Naive thymus-derived CD4-positive, alpha-beta T cell (primary cell): Measurements from ENCODE around the gene ALDH5A1. TPM values are rescaled to one million over a fixed set of nuclear protein-coding genes. Genes with fewer than 3 reads are reported as not detected.
A peak's percentile ranks its signal among the peaks of the same experiment; 100 is the strongest.

Experiments used
- ATAC-seq: fragments of 150-1000 bp; cut with Tn5 transposase; 2 replicates; pipeline ENCODE4 v1.10.0; 2021; ENCODE audit warnings: mild to moderate bottlenecking, moderate library complexity
- CTCF ChIA-PET: fragments of 350-600 bp; sonication (Branson Sonifier 250); formaldehyde crosslinking; loops from one replicate; lab custom pipeline; 2021; ENCODE audit warnings: antibody characterized with exemption; lab: Charles Lee
- POLR2A ChIA-PET: fragments of 350-600 bp; sonication (Branson Sonifier 250); formaldehyde crosslinking; loops from one replicate; lab custom pipeline; 2021; ENCODE audit warnings: antibody characterized with exemption, inconsistent platforms; lab: Charles Lee
- DNase-seq, 9 donors: peaks; one replicate each; pipeline versions ENCODE4 v3.0.0 to v3.0.0-alpha.2; 2020 to 2022; ENCODE audit warnings: mixed read lengths in 1 of 9
- H3K27ac ChIP-seq: one replicate; pipeline ENCODE4 v1.7.0; 2013; ENCODE audit warnings: mild to moderate bottlenecking, low read depth, low read length, moderate library complexity
- H3K27me3 ChIP-seq, 2 donors: one replicate each; pipeline ENCODE4 v1.7.0; 2013; ENCODE audit warnings: low read length in 2 of 2, mild to moderate bottlenecking in 2 of 2, moderate library complexity in 2 of 2; ENCODE audit not compliant: control insufficient read depth in 2 of 2, insufficient read depth in 2 of 2
- H3K36me3 ChIP-seq, 3 experiments: 1 replicate in 2 of 3; 2 replicates in 1 of 3; pipeline ENCODE4 v1.7.0; 2013; ENCODE audit warnings: low read length in 3 of 3, mild to moderate bottlenecking in 3 of 3, moderate library complexity in 1 of 3; ENCODE audit not compliant: insufficient read depth in 3 of 3, control insufficient read depth in 2 of 3
- H3K4me1 ChIP-seq, 2 donors: one replicate each; pipeline ENCODE4 v1.7.0; 2013; ENCODE audit warnings: low read length in 2 of 2, mild to moderate bottlenecking in 2 of 2, moderate library complexity in 1 of 2; ENCODE audit not compliant: control insufficient read depth in 2 of 2, insufficient read depth in 2 of 2
- H3K4me3 ChIP-seq: 2 replicates; pipeline ENCODE4 v1.7.0; 2013; ENCODE audit warnings: mild to moderate bottlenecking, low read length
- H3K9me3 ChIP-seq, 3 experiments: 1 replicate in 2 of 3; 2 replicates in 1 of 3; pipeline ENCODE4 v1.7.0; 2013; ENCODE audit warnings: low read length in 3 of 3; ENCODE audit not compliant: control insufficient read depth in 2 of 3
- H3K27ac Mint-ChIP-seq, 9 donors: one replicate each; pipeline ENCODE4 v1.8.0; 2020 to 2022; ENCODE audit warnings: mixed read lengths in 9 of 9, mild to moderate bottlenecking in 8 of 9, moderate library complexity in 5 of 9, inconsistent platforms in 2 of 9
- H3K27me3 Mint-ChIP-seq, 5 donors: one replicate each; pipeline ENCODE4 v1.8.0; 2021 to 2022; ENCODE audit warnings: mixed read lengths in 5 of 5, mild to moderate bottlenecking in 1 of 5
- H3K36me3 Mint-ChIP-seq, 5 donors: one replicate each; pipeline ENCODE4 v1.8.0; 2020 to 2022; ENCODE audit warnings: mixed read lengths in 5 of 5, mild to moderate bottlenecking in 3 of 5, inconsistent platforms in 1 of 5
- H3K4me1 Mint-ChIP-seq, 7 donors: one replicate each; pipeline ENCODE4 v1.8.0; 2020 to 2022; ENCODE audit warnings: mixed read lengths in 7 of 7, mild to moderate bottlenecking in 3 of 7, inconsistent platforms in 1 of 7
- H3K4me3 Mint-ChIP-seq, 10 donors: one replicate each; pipeline ENCODE4 v1.8.0; 2020 to 2022; ENCODE audit warnings: mild to moderate bottlenecking in 10 of 10, mixed read lengths in 10 of 10, moderate library complexity in 6 of 10, inconsistent platforms in 2 of 10
- H3K9me3 Mint-ChIP-seq, 11 donors: one replicate each; pipeline ENCODE4 v1.8.0; 2020 to 2022; ENCODE audit warnings: mixed read lengths in 11 of 11, mild to moderate bottlenecking in 4 of 11, inconsistent platforms in 1 of 11, moderate library complexity in 1 of 11
- intact Hi-C, 2 donors: fragments of 100-400 bp; cut with micrococcal nuclease; formaldehyde crosslinking; loops; one replicate each; pipeline ENCODE4 v1.15.1; 2023
- polyA plus RNA-seq, 2 donors: library from polyadenylated mRNA; unstranded; fragments of 300-500 nt; fragmentation: Illumina TruSeq; gene quantifications; one replicate each; pipeline ENCODE4 v1.2.3, GENCODE V29; 2021
- total RNA-seq, 6 experiments: library from RNA in 5 of 6; stranded (reverse) in 5 of 6; gene quantifications; 1 replicate in 5 of 6; 2 replicates in 1 of 6; pipeline ENCODE4 v1.2.3 and lab custom pipeline; 2021 to 2026

The ALDH5A1 gene
- total and polyA plus RNA-seq, 7 experiments from 2014 or later = 5.7 to 20.6 (median 12.3) TPM

DNA sequence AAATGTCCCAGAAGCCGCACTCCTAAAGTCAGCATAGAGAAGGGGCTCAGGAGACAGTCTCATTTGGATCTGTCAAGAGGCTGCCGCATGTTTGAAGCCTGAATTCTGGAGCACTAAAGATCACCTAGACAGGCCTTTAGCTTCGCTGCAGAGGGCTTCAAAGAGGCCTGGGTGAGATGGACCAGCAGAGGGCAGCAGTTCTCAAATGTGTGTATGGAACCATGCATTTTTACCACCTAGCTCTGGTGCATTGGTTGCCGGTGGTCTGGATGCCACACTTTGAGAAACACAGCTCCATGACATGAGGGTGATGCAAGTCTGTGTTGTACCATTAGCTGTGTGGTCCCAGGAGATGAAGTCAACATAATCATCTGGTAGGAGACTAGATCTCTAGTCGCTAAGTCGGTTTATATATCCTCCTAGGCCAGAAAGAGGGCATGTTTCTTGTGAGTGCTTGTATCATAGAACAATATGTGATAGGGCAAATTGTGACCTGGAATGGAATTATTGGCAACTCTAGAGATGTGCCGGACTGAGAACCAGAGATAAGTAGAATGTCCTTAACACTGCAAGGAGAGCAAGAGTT is 86.4 kb downstream of the ALDH5A1 start:
- H3K27ac ChIP-seq = no peak overlapping the region
- no peaks in the 10 kb centered on the region for H3K36me3 ChIP-seq
- ATAC-seq (peak; percentile 92), DNase-seq (peak; percentile 44 to 73 (median 65))
- Mint-ChIP-seq H3K27ac (peak overlapping the region in 2 of 9 donors; percentile 1 to 31), H3K36me3 (no peaks in the 10 kb centered on the region), H3K27me3 (peaks cover 0 to 31% (median 0%) of the 10 kb centered on the region in 5 donors), H3K4me1 (peaks cover 3 to 13% (median 5%) of the 10 kb centered on the region in 7 donors), H3K4me3 (no peak overlapping the region), H3K9me3 (no peaks in the 10 kb centered on the region)
- H3K9me3 ChIP-seq = no peaks in the 10 kb centered on the region
- intact Hi-C loops = loop anchor here (1.0 to 5.0 kb wide), 13 partner anchors 34 to 490 kb away; partner anchors contain the start of genes KIAA0319 (in 2 of the 2) and GMNN (in 1 of the 2)
- POLR2A ChIA-PET = interaction anchor here (0.9 to 1.0 kb wide), 2 partner anchors 15 to 125 kb away, joined by 3 to 5 read pairs; no protein-coding TSS in a partner anchor
- peaks cover 0 to 5% of the 10 kb centered on the region in 2 donors for H3K4me1 ChIP-seq
- no peaks in the 10 kb centered on the region for H3K27me3 ChIP-seq
- CTCF ChIA-PET = interaction anchor here (0.6 to 3.8 kb wide), 24 partner anchors 9 to 490 kb away, joined by 3 to 32 read pairs (median 4); partner anchors contain the start of genes ACOT13, ALDH5A1, C6orf62 and TDP2
- no peak overlapping the region for H3K4me3 ChIP-seq

DNA sequence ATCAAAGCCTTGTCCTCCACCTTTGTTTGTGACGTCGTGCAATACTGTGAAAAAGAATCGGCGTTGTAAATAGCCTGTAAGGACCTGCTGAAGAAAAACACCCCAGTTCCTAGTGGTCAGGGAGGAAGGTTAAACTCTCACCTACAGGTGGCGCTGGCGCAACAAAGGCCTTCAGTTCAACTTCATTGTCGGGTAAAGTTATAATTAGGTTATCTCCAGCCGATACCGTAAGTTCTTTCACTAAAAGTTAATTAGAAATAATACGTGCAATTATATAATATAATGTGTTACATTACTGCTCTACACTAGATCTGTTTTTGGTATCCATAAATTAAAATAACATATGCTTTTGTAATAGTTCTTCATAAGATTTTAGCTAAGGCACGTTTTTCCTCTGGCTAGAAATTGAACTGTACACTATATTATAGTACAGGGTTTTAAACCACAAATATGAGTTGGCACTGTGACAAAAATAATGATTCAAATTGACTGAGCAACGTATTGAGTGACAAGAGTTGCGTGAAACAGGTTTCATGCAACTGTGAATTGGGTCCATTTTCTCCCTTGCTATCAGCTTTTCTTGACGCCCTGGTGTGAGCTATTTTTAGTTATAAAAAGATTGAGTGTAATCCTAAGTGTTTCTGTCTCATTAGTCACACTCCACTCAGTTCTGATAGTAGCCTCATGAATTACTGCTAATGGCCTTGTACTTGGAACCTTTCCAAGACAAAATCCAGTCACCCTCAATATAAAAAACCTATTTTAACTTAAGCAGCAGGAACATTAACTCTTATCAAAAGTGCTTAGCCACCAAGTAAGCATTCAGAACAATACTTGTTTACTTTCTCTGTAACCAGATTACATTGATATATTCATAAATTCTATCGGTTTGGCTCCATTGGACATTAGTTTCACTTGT is 89.0 kb downstream of the ALDH5A1 start:
- CTCF ChIA-PET = interaction anchor here (0.6 to 3.8 kb wide), 16 partner anchors 13 to 1847 kb away, joined by 3 to 32 read pairs (median 6); partner anchors contain the start of genes ACOT13 and TDP2
- intact Hi-C loops = loop anchor here (1.0 to 5.0 kb wide), 7 partner anchors 64 to 435 kb away; partner anchors contain the start of genes KIAA0319 (in 2 of the 2) and ACOT13 (in 1 of the 2)

DNA sequence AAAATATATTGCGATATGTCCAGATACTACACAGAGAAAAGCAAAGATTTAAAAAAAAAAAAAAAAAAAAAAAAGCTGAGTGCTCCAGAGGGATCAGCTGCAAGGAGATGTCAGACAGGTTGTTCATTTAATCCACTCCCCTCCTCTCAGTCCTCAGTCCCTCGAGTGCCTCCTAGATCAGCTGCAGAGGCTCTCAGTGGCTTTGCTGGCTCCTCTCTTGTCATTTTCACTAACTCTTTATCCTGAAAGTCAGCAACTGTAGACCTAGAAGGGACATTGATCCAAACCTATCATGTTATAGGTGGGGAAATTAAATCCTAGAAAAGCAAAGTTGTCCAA is 89.6 kb downstream of the ALDH5A1 start:
- ATAC-seq = no peak
- Histone ChIP-seq H3K9me3 (no peaks in the 10 kb centered on the region), H3K36me3 (no peaks in the 10 kb centered on the region), H3K27ac (no peak overlapping the region), H3K27me3 (no peaks in the 10 kb centered on the region), H3K4me3 (no peak overlapping the region), H3K4me1 (peaks cover 0 to 5% of the 10 kb centered on the region in 2 donors)
- peaks cover 0 to 4% (median 0%) of the 10 kb centered on the region in 5 donors for H3K36me3 Mint-ChIP-seq
- peaks cover 3 to 13% (median 5%) of the 10 kb centered on the region in 7 donors for H3K4me1 Mint-ChIP-seq
- ChIA-PET POLR2A (interaction anchor here (0.7 to 1.3 kb wide), 2 partner anchors 82 to 434 kb away, joined by 3 read pairs; no protein-coding TSS in a partner anchor), CTCF (interaction anchor here (0.6 to 2.4 kb wide), 15 partner anchors 12 to 1847 kb away, joined by 3 to 10 read pairs (median 4); no protein-coding TSS in a partner anchor)
- no peak overlapping the region for H3K27ac Mint-ChIP-seq
- no peak overlapping the region for H3K4me3 Mint-ChIP-seq
- DNase-seq = no peak
- no peaks in the 10 kb centered on the region for H3K9me3 Mint-ChIP-seq
- H3K27me3 Mint-ChIP-seq = peaks cover 10 to 27% (median 13%) of the 10 kb centered on the region in 5 donors
- intact Hi-C loops = loop anchor here (5.0 kb wide), 3 partner anchors 63 to 273 kb away; partner anchors contain the start of gene KIAA0319 (in 2 of the 2)

More for the DNA sequence above, 89.0 kb downstream of the ALDH5A1 start:
- H3K27me3 ChIP-seq = no peaks in the 10 kb centered on the region
- peaks cover 3 to 13% (median 5%) of the 10 kb centered on the region in 7 donors for H3K4me1 Mint-ChIP-seq
- H3K9me3 ChIP-seq = no peaks in the 10 kb centered on the region
- H3K27ac ChIP-seq = no peak overlapping the region
- H3K4me3 ChIP-seq = no peak overlapping the region
- H3K27me3 Mint-ChIP-seq = peaks cover 10 to 31% (median 13%) of the 10 kb centered on the region in 5 donors
- H3K36me3 Mint-ChIP-seq = peaks cover 0 to 4% (median 0%) of the 10 kb centered on the region in 5 donors
- no peak overlapping the region for H3K4me3 Mint-ChIP-seq
- no peaks in the 10 kb centered on the region for H3K9me3 Mint-ChIP-seq
- H3K36me3 ChIP-seq = no peaks in the 10 kb centered on the region
- ATAC-seq = peak; percentile 78
- no peak overlapping the region for H3K27ac Mint-ChIP-seq
- POLR2A ChIA-PET = interaction anchor here (0.7 to 1.5 kb wide), 4 partner anchors 11 to 434 kb away, joined by 3 read pairs; no protein-coding TSS in a partner anchor
- peaks cover 0 to 5% of the 10 kb centered on the region in 2 donors for H3K4me1 ChIP-seq
- peak; percentile 35 to 67 (median 47) for DNase-seq

Other genes starting within 250 kb of the ALDH5A1 start
- gene DCDC2, start 136.9 kb upstream of the ALDH5A1 start, total RNA-seq = under 1 TPM in 2 of 5 experiments, not detected in 3; 0.24 to 0.92 TPM
- not detected for gene DCDC2, start 136.9 kb upstream of the ALDH5A1 start, polyA plus RNA-seq
- gene MRS2, start 92.0 kb upstream of the ALDH5A1 start, total RNA-seq = 10 to 100 TPM in 4 of 5 experiments, 1 to 10 TPM in 1; 6.7 to 28.0 (median 23.1) TPM
- gene MRS2, start 92.0 kb upstream of the ALDH5A1 start, polyA plus RNA-seq = 10 to 100 TPM; 14.4 to 19.3 TPM
- 1 to 10 TPM in 3 of 5 experiments, under 1 TPM in 2; 0.44 to 1.7 (median 1.2) TPM for gene GPLD1, start 5.4 kb upstream of the ALDH5A1 start, total RNA-seq
- under 1 TPM; 0.63 to 0.94 TPM for gene GPLD1, start 5.4 kb upstream of the ALDH5A1 start, polyA plus RNA-seq
- gene KIAA0319, start 151.2 kb downstream of the ALDH5A1 start, total RNA-seq = under 1 TPM in 1 of 5 experiments, not detected in 4; 0.05 TPM
- under 1 TPM in 1 of 2 donors, not detected in 1; 0.03 TPM for gene KIAA0319, start 151.2 kb downstream of the ALDH5A1 start, polyA plus RNA-seq
- 10 to 100 TPM; 38.6 to 69.7 (median 48.2) TPM for gene TDP2, start 171.9 kb downstream of the ALDH5A1 start, total RNA-seq
- gene TDP2, start 171.9 kb downstream of the ALDH5A1 start, polyA plus RNA-seq = 10 to 100 TPM; 36.8 to 50.3 TPM
- gene ACOT13, start 172.1 kb downstream of the ALDH5A1 start, total RNA-seq = 10 to 100 TPM in 3 of 5 experiments, 1 to 10 TPM in 2; 4.0 to 20.0 (median 12.5) TPM
- gene ACOT13, start 172.1 kb downstream of the ALDH5A1 start, polyA plus RNA-seq = 10 to 100 TPM; 12.9 to 13.5 TPM
- gene C6orf62, start 224.2 kb downstream of the ALDH5A1 start, total RNA-seq = 100 to 1,000 TPM; 115 to 162 (median 135) TPM
- gene C6orf62, start 224.2 kb downstream of the ALDH5A1 start, polyA plus RNA-seq = 100 to 1,000 TPM; 102 to 130 TPM